ENCODE data around the gene ANGPT4. TPM values are rescaled to one million over a fixed set of nuclear protein-coding genes. Genes with fewer than 3 reads are reported as not detected.

ANGPT4 gene
- total and polyA plus RNA-seq, 9 of the 15 experiments (the other 6 are each of a cell fraction or from before 2014, with no cell fraction given), result not detected

- no peak for TF ChIP-seq KDM4B (IDR thresholded peaks at IDR 0.05; ENCODE audit: borderline replicate concordance in 2 of 2, low read depth in 1 of 2)
- peak; percentile 24; the same call in 1 of the 2 replicates for TF ChIP-seq ESRRA (IDR thresholded peaks at IDR 0.05; ENCODE audit: borderline replicate concordance, low read depth)
- TF ChIP-seq ASH1L (IDR thresholded peaks at IDR 0.05; ENCODE audit: borderline replicate concordance, low read depth, partially characterized antibody), result peak; percentile 70
- TF ChIP-seq SREBF1 (IDR thresholded peaks at IDR 0.05; ENCODE audit: borderline replicate concordance, low read depth, low read length), result peak; percentile 60; the same call in 1 of the 2 replicates
- peak in 1 of 2 experiments; percentile 56; a peak in 2 of 4 replicates for TF ChIP-seq CSDE1 (IDR thresholded peaks at IDR 0.05)
- peak; percentile 43 for TF ChIP-seq FOS (IDR thresholded peaks at IDR 0.05; ENCODE audit: extremely low read depth, insufficient read length)
- no peak for TF ChIP-seq ZNF316 (IDR thresholded peaks at IDR 0.05)
- TF ChIP-seq CXXC5 (CRISPR knock-in tag; IDR thresholded peaks at IDR 0.05), result peak; percentile 74
- TF ChIP-seq DACH1 (IDR thresholded peaks at IDR 0.05; ENCODE audit: partially characterized antibody), result peak; percentile 84
- peak in 1 of 2 experiments; percentile 46; a peak in 2 of 4 replicates for TF ChIP-seq HDAC1 (IDR thresholded peaks at IDR 0.05)
- no peak for TF ChIP-seq SRSF9 (IDR thresholded peaks at IDR 0.05; ENCODE audit: borderline replicate concordance, low read depth, low read length)
- no peak for TF ChIP-seq STAG1 (CRISPR knock-in tag; IDR thresholded peaks at IDR 0.05; ENCODE audit: borderline replicate concordance)
- no peak for TF ChIP-seq ELK3 (CRISPR knock-in tag; IDR thresholded peaks at IDR 0.05)
- TF ChIP-seq FOXJ2 (tag; IDR thresholded peaks at IDR 0.05), result 0 out of 2 replicates have a peak, but pooled peaks have one; percentile 32
- peak; percentile 41 for TF ChIP-seq LCOR (CRISPR knock-in tag; IDR thresholded peaks at IDR 0.05)
- TF ChIP-seq ZKSCAN8 (CRISPR knock-in tag; IDR thresholded peaks at IDR 0.05), result no peak
- peak in 1 of 2 experiments; percentile 99; a peak in 2 of 4 replicates for TF ChIP-seq FOXK2 (conservative IDR thresholded peaks at IDR 0.05 in 1 of 2, IDR thresholded peaks at IDR 0.05 in 1 of 2; ENCODE audit: low read depth in 2 of 2)
- peak in 1 of 2 experiments; percentile 21 for TF ChIP-seq E2F6 (IDR thresholded peaks at IDR 0.05; ENCODE audit: borderline replicate concordance in 1 of 2, extremely low read depth in 1 of 2, insufficient read depth in 1 of 2, insufficient read length in 1 of 2, low read depth in 1 of 2, low read length in 1 of 2, poor library complexity in 1 of 2, severe bottlenecking in 1 of 2)
- TF ChIP-seq L3MBTL2 (IDR thresholded peaks at IDR 0.05), result peak; percentile 75
- TF ChIP-seq ARID1B (IDR thresholded peaks at IDR 0.05), result 0 out of 2 replicates have a peak, but pooled peaks have one; percentile 23
- peak; percentile 20; the same call in 1 of the 2 replicates for TF ChIP-seq ETV1 (tag; conservative IDR thresholded peaks at IDR 0.05; ENCODE audit: low read depth)
- TF ChIP-seq ZFX (CRISPR knock-in tag; IDR thresholded peaks at IDR 0.05), result peak; percentile 64
Measured at GRCh38 chr20:833450-834150, 82.5 kb downstream of the ANGPT4 start, which contains the start of gene FAM110A (continued).

Measured in K562 (cell line).